ENCODE results near the gene TMEM154. TPM values are rescaled to one million over a fixed set of nuclear protein-coding genes. Genes with fewer than 3 reads are reported as not detected.

The TMEM154 gene
- total RNA-seq, 1 donor: 1.8 TPM

DNA sequence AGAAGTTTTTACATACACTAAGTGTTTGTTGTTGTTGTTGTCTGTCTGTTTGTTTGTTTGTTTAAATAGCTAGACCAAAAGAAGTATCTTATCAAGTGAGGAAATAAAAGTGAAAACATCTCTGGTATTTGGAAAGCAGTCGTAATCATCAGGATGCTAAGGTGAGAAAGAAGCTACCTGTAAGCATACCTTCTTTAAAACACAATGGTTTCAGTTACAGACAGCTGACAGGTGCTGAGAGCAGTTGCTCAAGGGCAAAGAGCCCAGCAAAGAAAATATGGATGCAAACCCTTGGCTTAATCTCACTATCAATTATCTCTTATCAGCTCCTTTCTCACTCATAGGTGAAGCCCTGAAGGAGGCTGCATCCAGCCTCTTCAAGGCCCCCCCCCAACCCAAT, 101.1 kb downstream of the TMEM154 start:
- Histone ChIP-seq H3K4me1 (ENCODE audit: insufficient read depth, low read length) (no peaks in the 10 kb centered on the region), H3K9me3 (ENCODE audit: low read depth, low read length) (no peaks in the 10 kb centered on the region), H3K36me3 (ENCODE audit: insufficient read depth, low read length) (no peaks in the 10 kb centered on the region), H3K4me3 (ENCODE audit: insufficient read depth, low read length) (no peak overlapping the region), H3K27ac (ENCODE audit: low read depth, low read length) (no peak overlapping the region), H4K20me1 (ENCODE audit: insufficient read depth, low read length) (no peaks in the 10 kb centered on the region), H3K4me2 (ENCODE audit: insufficient read depth, low read length) (no peak overlapping the region), H3K27me3 (ENCODE audit: insufficient read depth, low read length) (peaks cover 15% of the 10 kb centered on the region), H2AFZ (ENCODE audit: low read length) (no peak overlapping the region), H3K79me2 (ENCODE audit: insufficient read depth, low read length) (no peaks in the 10 kb centered on the region)
- TF ChIP-seq, protein P1, sequence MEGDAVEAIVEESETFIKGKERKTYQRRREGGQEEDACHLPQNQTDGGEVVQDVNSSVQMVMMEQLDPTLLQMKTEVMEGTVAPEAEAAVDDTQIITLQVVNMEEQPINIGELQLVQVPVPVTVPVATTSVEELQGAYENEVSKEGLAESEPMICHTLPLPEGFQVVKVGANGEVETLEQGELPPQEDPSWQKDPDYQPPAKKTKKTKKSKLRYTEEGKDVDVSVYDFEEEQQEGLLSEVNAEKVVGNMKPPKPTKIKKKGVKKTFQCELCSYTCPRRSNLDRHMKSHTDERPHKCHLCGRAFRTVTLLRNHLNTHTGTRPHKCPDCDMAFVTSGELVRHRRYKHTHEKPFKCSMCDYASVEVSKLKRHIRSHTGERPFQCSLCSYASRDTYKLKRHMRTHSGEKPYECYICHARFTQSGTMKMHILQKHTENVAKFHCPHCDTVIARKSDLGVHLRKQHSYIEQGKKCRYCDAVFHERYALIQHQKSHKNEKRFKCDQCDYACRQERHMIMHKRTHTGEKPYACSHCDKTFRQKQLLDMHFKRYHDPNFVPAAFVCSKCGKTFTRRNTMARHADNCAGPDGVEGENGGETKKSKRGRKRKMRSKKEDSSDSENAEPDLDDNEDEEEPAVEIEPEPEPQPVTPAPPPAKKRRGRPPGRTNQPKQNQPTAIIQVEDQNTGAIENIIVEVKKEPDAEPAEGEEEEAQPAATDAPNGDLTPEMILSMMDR (IDR thresholded peaks at IDR 0.05; ENCODE audit: extremely low read depth, low read depth, low read length): no peak
- DNase-seq (ENCODE audit: insufficient read length, low spot score, missing footprints): no peak

DNA sequence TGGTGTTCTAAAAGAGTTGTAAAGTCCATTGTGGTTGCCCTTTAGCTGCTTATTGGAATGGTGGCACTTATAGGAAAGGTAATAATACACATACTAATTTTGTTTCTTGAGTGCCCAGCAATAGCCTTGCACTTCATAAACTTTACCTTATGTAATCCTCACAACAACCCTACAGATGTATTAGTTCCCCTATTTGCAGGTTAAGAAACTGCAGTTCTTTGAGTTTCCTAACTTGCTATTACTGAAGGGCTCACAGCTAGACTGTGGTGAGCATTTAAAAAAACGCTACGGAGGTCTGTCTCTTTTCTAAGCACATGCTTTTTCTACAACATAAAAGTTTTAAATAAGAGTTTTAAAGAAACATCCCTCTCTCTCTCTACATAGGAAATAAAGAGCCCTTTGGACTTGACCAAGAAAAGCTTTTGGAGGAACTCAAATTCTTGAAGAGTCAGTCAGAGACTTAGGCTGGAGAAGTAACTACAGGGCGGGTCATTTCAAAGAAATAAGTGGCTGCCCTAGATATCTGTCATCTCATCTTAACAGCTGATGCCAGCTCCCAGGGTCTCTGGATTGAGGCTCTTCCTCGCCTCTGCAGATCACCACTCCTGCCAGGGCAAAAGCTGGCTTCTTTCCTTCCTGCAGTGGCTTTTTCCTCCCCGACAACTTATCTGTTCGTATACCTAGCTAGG, 101.9 kb downstream of the TMEM154 start:
- H3K9me3 ChIP-seq (ENCODE audit: low read depth, low read length): no peaks in the 10 kb centered on the region
- no peak overlapping the region for H3K4me3 ChIP-seq (ENCODE audit: insufficient read depth, low read length)
- H3K4me2 ChIP-seq (ENCODE audit: insufficient read depth, low read length): no peak overlapping the region
- TF ChIP-seq, protein P1 (IDR thresholded peaks at IDR 0.05; ENCODE audit: extremely low read depth, low read depth, low read length): no peak
- no peak for DNase-seq (ENCODE audit: insufficient read length, low spot score, missing footprints)
- peaks cover 15% of the 10 kb centered on the region for H3K27me3 ChIP-seq (ENCODE audit: insufficient read depth, low read length)
- no peaks in the 10 kb centered on the region for H3K79me2 ChIP-seq (ENCODE audit: insufficient read depth, low read length)
- H3K27ac ChIP-seq (ENCODE audit: low read depth, low read length): no peak overlapping the region
- no peak overlapping the region for H2AFZ ChIP-seq (ENCODE audit: low read length)
- no peaks in the 10 kb centered on the region for H3K36me3 ChIP-seq (ENCODE audit: insufficient read depth, low read length)
- H3K4me1 ChIP-seq (ENCODE audit: insufficient read depth, low read length): peaks cover 3% of the 10 kb centered on the region
- no peaks in the 10 kb centered on the region for H4K20me1 ChIP-seq (ENCODE audit: insufficient read depth, low read length)

DNA sequence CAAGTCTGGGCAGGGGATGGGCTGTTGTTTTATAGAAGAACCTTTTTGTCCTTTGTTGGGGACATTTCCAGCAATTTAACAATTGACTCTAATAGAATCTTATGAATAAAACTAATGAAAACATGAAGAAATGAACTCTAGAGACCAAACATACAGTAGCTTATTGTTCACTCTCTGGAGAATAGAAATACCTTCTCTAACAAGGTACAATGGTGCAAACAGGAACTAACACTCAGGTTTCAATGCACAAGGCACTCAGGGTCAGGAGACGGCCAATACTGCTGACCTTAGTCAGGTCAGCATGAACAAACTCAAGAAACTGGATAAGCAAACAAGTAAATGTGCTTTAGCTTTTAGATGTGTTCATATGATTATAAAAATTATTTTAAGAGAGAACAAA, 104.3 kb downstream of the TMEM154 start:
- peaks cover 5% of the 10 kb centered on the region for H3K4me1 ChIP-seq (ENCODE audit: insufficient read depth, low read length)
- H2AFZ ChIP-seq (ENCODE audit: low read length): no peak overlapping the region
- H3K27ac ChIP-seq (ENCODE audit: low read depth, low read length): no peak overlapping the region
- no peak overlapping the region for H3K4me3 ChIP-seq (ENCODE audit: insufficient read depth, low read length)
- TF ChIP-seq, protein P1 (IDR thresholded peaks at IDR 0.05; ENCODE audit: extremely low read depth, low read depth, low read length): no peak
- H3K79me2 ChIP-seq (ENCODE audit: insufficient read depth, low read length): no peaks in the 10 kb centered on the region
- no peaks in the 10 kb centered on the region for H4K20me1 ChIP-seq (ENCODE audit: insufficient read depth, low read length)
- no peaks in the 10 kb centered on the region for H3K36me3 ChIP-seq (ENCODE audit: insufficient read depth, low read length)
- no peak overlapping the region for H3K4me2 ChIP-seq (ENCODE audit: insufficient read depth, low read length)
- DNase-seq (ENCODE audit: insufficient read length, low spot score, missing footprints): no peak
- H3K9me3 ChIP-seq (ENCODE audit: low read depth, low read length): no peaks in the 10 kb centered on the region
- peaks cover 9% of the 10 kb centered on the region for H3K27me3 ChIP-seq (ENCODE audit: insufficient read depth, low read length)

DNA sequence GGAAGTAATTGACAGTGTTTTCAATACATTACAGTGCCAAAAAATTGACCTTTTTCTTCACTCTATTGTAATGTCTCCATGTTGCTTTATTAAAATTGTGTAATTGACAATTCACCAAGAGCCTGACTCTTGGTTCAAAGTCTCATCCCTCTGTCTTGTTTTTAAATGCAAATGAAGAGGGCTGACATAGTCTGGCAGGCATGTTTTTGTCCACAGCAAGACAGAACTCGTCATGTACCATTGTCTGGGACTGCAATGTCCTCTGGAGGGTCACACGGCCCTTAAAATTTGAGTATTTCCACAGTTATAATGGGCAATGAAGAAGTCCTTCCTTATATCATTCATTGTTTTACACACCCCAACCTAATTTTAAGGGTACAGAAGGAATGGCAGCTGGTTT, 105.9 kb downstream of the TMEM154 start:
- no peaks in the 10 kb centered on the region for H3K79me2 ChIP-seq (ENCODE audit: insufficient read depth, low read length)
- H3K4me3 ChIP-seq (ENCODE audit: insufficient read depth, low read length): no peak overlapping the region
- no peaks in the 10 kb centered on the region for H3K36me3 ChIP-seq (ENCODE audit: insufficient read depth, low read length)
- H2AFZ ChIP-seq (ENCODE audit: low read length): no peak overlapping the region
- peaks cover 5% of the 10 kb centered on the region for H3K4me1 ChIP-seq (ENCODE audit: insufficient read depth, low read length)
- no peaks in the 10 kb centered on the region for H4K20me1 ChIP-seq (ENCODE audit: insufficient read depth, low read length)
- no peak overlapping the region for H3K4me2 ChIP-seq (ENCODE audit: insufficient read depth, low read length)
- no peaks in the 10 kb centered on the region for H3K9me3 ChIP-seq (ENCODE audit: low read depth, low read length)
- H3K27me3 ChIP-seq (ENCODE audit: insufficient read depth, low read length): peaks cover 4% of the 10 kb centered on the region
- DNase-seq (ENCODE audit: insufficient read length, low spot score, missing footprints): no peak
- TF ChIP-seq, protein P1 (IDR thresholded peaks at IDR 0.05; ENCODE audit: extremely low read depth, low read depth, low read length): no peak
- no peak overlapping the region for H3K27ac ChIP-seq (ENCODE audit: low read depth, low read length)
